22Rv1 (cell line): ENCODE results near the gene KCNJ5.

Source experiments
- ZFX ChIP-seq: fragments of 450-650 bp; IDR thresholded peaks from 2 replicates; pipeline ENCODE4 v1.6.1; 2017; ENCODE audit warnings: antibody characterized with exemption, borderline replicate concordance
- TF ChIP-seq, protein P1 (sequence below): fragments of 450-650 bp; IDR thresholded peaks from 2 replicates; pipeline ENCODE4 v1.5.1; 2017; ENCODE audit warnings: mild to moderate bottlenecking

DNA sequence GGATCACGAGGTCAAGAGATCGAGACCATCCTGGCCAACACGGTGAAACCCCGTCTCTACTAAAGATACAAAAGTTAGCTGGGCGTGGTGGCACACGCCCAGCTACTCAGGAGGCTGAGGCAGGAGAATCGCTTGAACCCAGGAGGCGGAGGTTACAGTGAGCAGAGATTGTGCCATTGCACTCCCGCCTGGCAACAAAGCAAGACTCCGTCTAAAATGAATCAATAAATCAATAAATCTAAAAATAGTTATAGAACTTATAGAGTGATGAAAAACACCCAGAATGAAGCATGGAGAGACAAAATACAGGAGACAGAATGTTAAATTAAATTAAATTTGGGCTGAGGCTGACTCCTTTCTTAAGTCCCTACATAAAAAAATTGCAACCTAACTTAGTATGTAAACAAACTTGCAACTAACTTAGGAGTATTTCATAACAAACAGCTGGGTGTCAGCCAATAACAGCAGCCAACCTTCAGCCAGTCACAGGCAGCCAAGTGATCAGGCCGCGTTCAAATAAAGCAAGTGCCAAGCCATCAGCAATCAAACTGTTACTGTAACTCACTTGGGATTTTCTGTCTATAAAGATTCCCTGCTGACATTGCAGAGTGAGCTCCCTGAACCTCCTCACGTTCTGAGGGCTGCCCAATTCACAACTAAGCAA, 58.8 kb downstream of the KCNJ5 start:
- TF ChIP-seq, protein P1, sequence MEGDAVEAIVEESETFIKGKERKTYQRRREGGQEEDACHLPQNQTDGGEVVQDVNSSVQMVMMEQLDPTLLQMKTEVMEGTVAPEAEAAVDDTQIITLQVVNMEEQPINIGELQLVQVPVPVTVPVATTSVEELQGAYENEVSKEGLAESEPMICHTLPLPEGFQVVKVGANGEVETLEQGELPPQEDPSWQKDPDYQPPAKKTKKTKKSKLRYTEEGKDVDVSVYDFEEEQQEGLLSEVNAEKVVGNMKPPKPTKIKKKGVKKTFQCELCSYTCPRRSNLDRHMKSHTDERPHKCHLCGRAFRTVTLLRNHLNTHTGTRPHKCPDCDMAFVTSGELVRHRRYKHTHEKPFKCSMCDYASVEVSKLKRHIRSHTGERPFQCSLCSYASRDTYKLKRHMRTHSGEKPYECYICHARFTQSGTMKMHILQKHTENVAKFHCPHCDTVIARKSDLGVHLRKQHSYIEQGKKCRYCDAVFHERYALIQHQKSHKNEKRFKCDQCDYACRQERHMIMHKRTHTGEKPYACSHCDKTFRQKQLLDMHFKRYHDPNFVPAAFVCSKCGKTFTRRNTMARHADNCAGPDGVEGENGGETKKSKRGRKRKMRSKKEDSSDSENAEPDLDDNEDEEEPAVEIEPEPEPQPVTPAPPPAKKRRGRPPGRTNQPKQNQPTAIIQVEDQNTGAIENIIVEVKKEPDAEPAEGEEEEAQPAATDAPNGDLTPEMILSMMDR: no peak
- no peak for TF ChIP-seq ZFX
